HUES64 (cell line): ENCODE measurements around the gene GIGYF2.
"Not testable (repeated sequence)": the region's sequence is repeated elsewhere in the genome, so short reads cannot be mapped to it uniquely, and the experiment has no call there.

Experiments used
- H3K27ac ChIP-seq: 2 replicates; pipeline ENCODE4 v1.7.0; 2013; ENCODE audit warnings: low read depth, low read length, inconsistent platforms
- H3K27me3 ChIP-seq: 2 replicates; pipeline ENCODE4 v1.6.1; 2013; ENCODE audit warnings: mild to moderate bottlenecking, low read length; ENCODE audit not compliant: insufficient read depth
- H3K36me3 ChIP-seq: 2 replicates; pipeline ENCODE4 v1.6.1; 2013; ENCODE audit warnings: mild to moderate bottlenecking, low read length; ENCODE audit not compliant: insufficient read depth
- H3K4me1 ChIP-seq: 2 replicates; pipeline ENCODE4 v1.6.1; 2013; ENCODE audit warnings: mild to moderate bottlenecking, low read length, moderate library complexity; ENCODE audit not compliant: insufficient read depth
- H3K4me3 ChIP-seq: 2 replicates; pipeline ENCODE4 v1.5.1; 2013; ENCODE audit warnings: mild to moderate bottlenecking, low read length, moderate library complexity
- H3K9ac ChIP-seq: 2 replicates; pipeline ENCODE4 v1.6.1; 2013; ENCODE audit warnings: mild to moderate bottlenecking, low read depth, low read length
- H3K9me3 ChIP-seq: 2 replicates; pipeline ENCODE4 v1.6.1; 2013; ENCODE audit warnings: low read depth, low read length; ENCODE audit not compliant: insufficient read depth
- WGBS: fragments of 150-250, 120-280 bp; methylation state at CpG from one replicate; pipeline ENCODE4 v1.1.7; 2013; ENCODE audit warnings: missing lambda C conversion rate; 5-methylcytosine and 5-hydroxymethylcytosine counted together

GIGYF2 gene

GRCh38 chr2:232850039-232850438 is 152.9 kb downstream of the GIGYF2 start:
- no peaks in the 10 kb centered on the region for H3K4me1 ChIP-seq
- peaks cover 90% of the 10 kb centered on the region for H3K36me3 ChIP-seq
- H3K9me3 ChIP-seq = no peaks in the 10 kb centered on the region
- 99% methylated on average over 3 of the region's 3 CpGs for WGBS
- no peak overlapping the region for H3K27ac ChIP-seq
- no peak overlapping the region for H3K9ac ChIP-seq
- no peaks in the 10 kb centered on the region for H3K27me3 ChIP-seq
- no peak overlapping the region for H3K4me3 ChIP-seq

- H3K36me3 ChIP-seq = peaks cover 88% of the 10 kb centered on the region
- 96% methylated on average over 11 of the region's 11 CpGs for WGBS
- not testable (repeated sequence) for H3K9ac ChIP-seq, H3K27ac ChIP-seq, H3K27me3 ChIP-seq, H3K9me3 ChIP-seq, H3K4me1 ChIP-seq, H3K4me3 ChIP-seq
Measured at GRCh38 chr2:232852081-232852480, 154.9 kb downstream of the GIGYF2 start.

- Histone ChIP-seq H3K9ac (no peak overlapping the region), H3K4me1 (no peaks in the 10 kb centered on the region), H3K27ac (no peak overlapping the region), H3K36me3 (peaks cover 88% of the 10 kb centered on the region), H3K4me3 (no peak overlapping the region), H3K27me3 (no peaks in the 10 kb centered on the region), H3K9me3 (no peaks in the 10 kb centered on the region)
- WGBS = 89% methylated on average over 1 of the region's 2 CpGs
Measured at GRCh38 chr2:232852676-232853075, 155.5 kb downstream of the GIGYF2 start.

GRCh38 chr2:232854082-232854481 is 157.0 kb downstream of the GIGYF2 start:
- H3K4me1 ChIP-seq = no peaks in the 10 kb centered on the region
- H3K27me3 ChIP-seq = no peaks in the 10 kb centered on the region
- H3K9me3 ChIP-seq = no peaks in the 10 kb centered on the region
- no peak overlapping the region for H3K9ac ChIP-seq
- H3K27ac ChIP-seq = no peak overlapping the region
- H3K4me3 ChIP-seq = no peak overlapping the region
- WGBS = 82% methylated on average over 6 of the region's 7 CpGs
- peaks cover 88% of the 10 kb centered on the region for H3K36me3 ChIP-seq

GRCh38 chr2:232857158-232857563 is 160.0 kb downstream of the GIGYF2 start:
- Histone ChIP-seq H3K27ac (no peak overlapping the region), H3K36me3 (peaks cover 66% of the 10 kb centered on the region), H3K9me3 (no peaks in the 10 kb centered on the region), H3K4me3 (no peak overlapping the region), H3K4me1 (no peaks in the 10 kb centered on the region), H3K27me3 (no peaks in the 10 kb centered on the region), H3K9ac (no peak overlapping the region)
- WGBS = 99% methylated on average over 4 of the region's 4 CpGs

GRCh38 chr2:232859385-232859916 is 162.3 kb downstream of the GIGYF2 start:
- no peaks in the 10 kb centered on the region for H3K9me3 ChIP-seq
- no peaks in the 10 kb centered on the region for H3K27me3 ChIP-seq
- H3K36me3 ChIP-seq = peaks cover 50% of the 10 kb centered on the region
- H3K9ac ChIP-seq = no peak overlapping the region
- H3K4me3 ChIP-seq = no peak overlapping the region
- no peaks in the 10 kb centered on the region for H3K4me1 ChIP-seq
- no peak overlapping the region for H3K27ac ChIP-seq
- 94% methylated on average over 4 of the region's 4 CpGs for WGBS

- no peaks in the 10 kb centered on the region for H3K27me3 ChIP-seq
- no peak overlapping the region for H3K4me3 ChIP-seq
- H3K27ac ChIP-seq = no peak overlapping the region
- H3K4me1 ChIP-seq = no peaks in the 10 kb centered on the region
- H3K36me3 ChIP-seq = peaks cover 39% of the 10 kb centered on the region
- 95% methylated on average over 9 of the region's 9 CpGs for WGBS
- no peak overlapping the region for H3K9ac ChIP-seq
- H3K9me3 ChIP-seq = no peaks in the 10 kb centered on the region
Measured at GRCh38 chr2:232860593-232861241, 163.6 kb downstream of the GIGYF2 start.

- peaks cover 35% of the 10 kb centered on the region for H3K36me3 ChIP-seq
- H3K4me3 ChIP-seq = no peak overlapping the region
- 98% methylated on average over 5 of the region's 5 CpGs for WGBS
- no peaks in the 10 kb centered on the region for H3K9me3 ChIP-seq
- no peaks in the 10 kb centered on the region for H3K27me3 ChIP-seq
- no peak overlapping the region for H3K27ac ChIP-seq
- no peak overlapping the region for H3K9ac ChIP-seq
- no peaks in the 10 kb centered on the region for H3K4me1 ChIP-seq
Measured at GRCh38 chr2:232861353-232861752, 164.2 kb downstream of the GIGYF2 start.

GRCh38 chr2:232863996-232864395 is 166.9 kb downstream of the GIGYF2 start:
- H3K4me1 ChIP-seq = no peaks in the 10 kb centered on the region
- no peak overlapping the region for H3K9ac ChIP-seq
- no peaks in the 10 kb centered on the region for H3K9me3 ChIP-seq
- peaks cover 8% of the 10 kb centered on the region for H3K36me3 ChIP-seq
- H3K27ac ChIP-seq = no peak overlapping the region
- no peaks in the 10 kb centered on the region for H3K27me3 ChIP-seq
- H3K4me3 ChIP-seq = no peak overlapping the region
- whole genome bisulfite sequencing = 96% methylated on average over 2 of the region's 2 CpGs

GRCh38 chr2:232865165-232865564 is 168.0 kb downstream of the GIGYF2 start:
- no peak overlapping the region for H3K27ac ChIP-seq
- 100% methylated on average over 1 of the region's 1 CpG for WGBS

GRCh38 chr2:232866104-232866503 is 169.0 kb downstream of the GIGYF2 start:
- no peaks in the 10 kb centered on the region for H3K9me3 ChIP-seq
- no peak overlapping the region for H3K4me3 ChIP-seq
- H3K27me3 ChIP-seq = no peaks in the 10 kb centered on the region
- H3K27ac ChIP-seq = no peak overlapping the region
- 91% methylated on average over 4 of the region's 4 CpGs for WGBS
- H3K9ac ChIP-seq = no peak overlapping the region
- no peaks in the 10 kb centered on the region for H3K4me1 ChIP-seq
- H3K36me3 ChIP-seq = no peaks in the 10 kb centered on the region

More at GRCh38 chr2:232865165-232865564, 168.0 kb downstream of the GIGYF2 start:
- H3K27me3 ChIP-seq = no peaks in the 10 kb centered on the region
- no peaks in the 10 kb centered on the region for H3K9me3 ChIP-seq
- no peaks in the 10 kb centered on the region for H3K36me3 ChIP-seq
- H3K9ac ChIP-seq = no peak overlapping the region
- no peak overlapping the region for H3K4me3 ChIP-seq
- H3K4me1 ChIP-seq = no peaks in the 10 kb centered on the region
